CD14-positive monocyte (primary cell): ENCODE results near the gene SMR3A. TPM values are rescaled to one million over a fixed set of nuclear protein-coding genes. Genes with fewer than 3 reads are reported as not detected.

ENCODE experiments used
- DNase-seq, 3 donors: peaks; one replicate each; pipeline ENCODE4 v3.0.0-alpha.2; 2011 to 2022
- H2AFZ ChIP-seq: 2 replicates; pipeline ENCODE4 v1.6.0; 2012; ENCODE audit warnings: mild to moderate bottlenecking, low read depth, low read length, inconsistent platforms; ENCODE audit not compliant: insufficient read depth, poor library complexity, severe bottlenecking
- H3K27ac ChIP-seq, 2 donors: 1 replicate in 1 of 2; 2 replicates in 1 of 2; pipeline ENCODE4 v1.5.1; 2012 to 2013; ENCODE audit warnings: low read length in 2 of 2, control low read depth in 1 of 2, inconsistent platforms in 1 of 2, low read depth in 1 of 2, mild to moderate bottlenecking in 1 of 2
- H3K27me3 ChIP-seq, 2 donors: one replicate each; pipeline versions ENCODE4 v1.6.0 to v1.6.1; 2011 to 2013; ENCODE audit warnings: low read length in 2 of 2; ENCODE audit not compliant: control insufficient read depth in 2 of 2, insufficient read depth in 2 of 2
- H3K36me3 ChIP-seq, 2 donors: replicated peaks in 1 of 2; 1 replicate in 1 of 2; 2 replicates in 1 of 2; pipeline versions ENCODE4 v1.5.1 to v1.6.1; 2012 to 2013; ENCODE audit warnings: low read length in 2 of 2, control low read depth in 1 of 2, inconsistent platforms in 1 of 2, mild to moderate bottlenecking in 1 of 2; ENCODE audit not compliant: insufficient read depth in 2 of 2, control insufficient read depth in 1 of 2
- H3K4me1 ChIP-seq, 2 donors: 1 replicate in 1 of 2; 2 replicates in 1 of 2; pipeline versions ENCODE4 v1.5.1 to v1.6.1; 2012 to 2013; ENCODE audit warnings: low read length in 2 of 2, control low read depth in 1 of 2, inconsistent platforms in 1 of 2, mild to moderate bottlenecking in 1 of 2, moderate library complexity in 1 of 2; ENCODE audit not compliant: insufficient read depth in 2 of 2, control insufficient read depth in 1 of 2
- H3K4me2 ChIP-seq: replicated peaks from 2 replicates; pipeline ENCODE3; 2012; ENCODE audit warnings: low read length, moderate library complexity, mild to moderate bottlenecking; ENCODE audit not compliant: poor library complexity, severe bottlenecking; ENCODE audit errors: extremely low read depth
- H3K4me3 ChIP-seq, 3 experiments: fragments of 200-600 bp in 1 of 3; sonication (generic) in 1 of 3; replicated peaks in 1 of 3; 1 replicate in 2 of 3; 2 replicates in 1 of 3; pipeline ENCODE4 v1.5.1; 2011 to 2013; ENCODE audit warnings: low read length in 3 of 3, mild to moderate bottlenecking in 3 of 3, control low read depth in 2 of 3, low read depth in 2 of 3, inconsistent platforms in 1 of 3, moderate library complexity in 1 of 3
- H3K79me2 ChIP-seq: 2 replicates; pipeline ENCODE4 v1.6.0; 2012; ENCODE audit warnings: mild to moderate bottlenecking, control low read depth, inconsistent platforms, low read length, moderate library complexity; ENCODE audit not compliant: insufficient read depth
- H3K9ac ChIP-seq: 2 replicates; pipeline ENCODE4 v1.6.0; 2017; ENCODE audit warnings: low read length, mild to moderate bottlenecking; ENCODE audit not compliant: insufficient read depth, poor library complexity, severe bottlenecking
- H3K9me3 ChIP-seq, 2 donors: replicated peaks in 1 of 2; 1 replicate in 1 of 2; 2 replicates in 1 of 2; pipeline versions ENCODE4 v1.5.1 to v1.6.1; 2012 to 2013; ENCODE audit warnings: low read length in 2 of 2, control low read depth in 1 of 2; ENCODE audit not compliant: control insufficient read depth in 1 of 2, insufficient read depth in 1 of 2
- H4K20me1 ChIP-seq: 2 replicates; pipeline ENCODE4 v1.6.0; 2012; ENCODE audit warnings: mild to moderate bottlenecking, low read length, control low read depth, moderate library complexity; ENCODE audit not compliant: insufficient read depth
- H3K27ac Mint-ChIP-seq, 7 donors: one replicate each; pipeline ENCODE4 v1.8.0; 2020; ENCODE audit warnings: mild to moderate bottlenecking in 7 of 7, mixed read lengths in 7 of 7, moderate library complexity in 6 of 7, inconsistent platforms in 2 of 7
- H3K27me3 Mint-ChIP-seq, 3 donors: one replicate each; pipeline ENCODE4 v1.8.0; 2021 to 2022; ENCODE audit warnings: low read depth in 3 of 3, mild to moderate bottlenecking in 3 of 3, mixed read lengths in 3 of 3, moderate library complexity in 3 of 3, inconsistent platforms in 1 of 3
- H3K36me3 Mint-ChIP-seq, 2 donors: one replicate each; pipeline ENCODE4 v1.8.0; 2020; ENCODE audit warnings: mixed read lengths in 2 of 2, inconsistent platforms in 1 of 2, mild to moderate bottlenecking in 1 of 2
- H3K4me1 Mint-ChIP-seq: one replicate; pipeline ENCODE4 v1.8.0; 2020; ENCODE audit warnings: mild to moderate bottlenecking, mixed read lengths
- H3K4me3 Mint-ChIP-seq, 2 donors: one replicate each; pipeline ENCODE4 v1.8.0; 2020; ENCODE audit warnings: mild to moderate bottlenecking in 2 of 2, mixed read lengths in 2 of 2, moderate library complexity in 1 of 2
- H3K9me3 Mint-ChIP-seq, 7 donors: one replicate each; pipeline ENCODE4 v1.8.0; 2020 to 2022; ENCODE audit warnings: mixed read lengths in 7 of 7, mild to moderate bottlenecking in 6 of 7, moderate library complexity in 6 of 7, inconsistent platforms in 2 of 7
- CTCF ChIP-seq: fragments of 200-600 bp; IDR thresholded peaks from one replicate; pipeline ENCODE4 v1.8.0; 2022; ENCODE audit warnings: antibody characterized with exemption, mild to moderate bottlenecking
- WGBS: methylation state at CpG from one replicate; pipeline ENCODE4 v1.1.5; 2013; ENCODE audit warnings: missing lambda C conversion rate; ENCODE audit not compliant: insufficient coverage; 5-methylcytosine and 5-hydroxymethylcytosine counted together
- intact Hi-C, 2 donors: fragments of 100-400 bp; cut with micrococcal nuclease; formaldehyde crosslinking; loops; one replicate each; pipeline versions ENCODE4 v1.15.0 to v1.15.1; 2023
- polyA plus RNA-seq, 3 donors: library from polyadenylated mRNA; depleted of rRNA in 1 of 3; unstranded in 2 of 3; stranded (reverse) in 1 of 3; fragments of 300-500 nt in 2 of 3; fragments of >200 nt in 1 of 3; fragmentation: Illumina TruSeq in 2 of 3; gene quantifications; 1 replicate in 2 of 3; 2 replicates in 1 of 3; pipeline ENCODE4 v1.2.3, GENCODE V29; 2012 to 2021

The SMR3A gene
- polyA plus RNA-seq, 3 donors: not detected

DNA sequence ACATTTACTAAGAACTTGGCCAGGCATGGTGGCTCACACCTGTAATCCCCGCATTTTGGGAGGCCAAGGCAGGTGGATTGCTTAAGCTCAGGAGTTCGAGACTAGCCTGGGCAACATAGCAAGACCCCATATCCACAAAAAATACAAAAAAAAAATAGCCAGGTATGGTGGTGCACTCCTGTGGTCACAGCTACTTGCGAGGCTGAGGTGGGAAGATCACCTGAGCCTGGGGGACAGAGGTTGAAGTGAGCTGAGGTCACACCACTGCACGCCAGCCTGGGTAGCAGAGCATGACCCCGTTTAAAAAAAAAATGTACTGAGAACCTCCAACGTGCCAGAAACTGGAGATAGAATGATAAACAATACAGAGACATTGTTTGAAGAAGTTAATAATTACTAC, 45.2 kb downstream of the SMR3A start:
- Histone ChIP-seq H3K4me1 (no peaks in the 10 kb centered on the region), H3K4me2 (no peak overlapping the region), H2AFZ (no peak overlapping the region), H3K9ac (no peak overlapping the region), H3K79me2 (no peaks in the 10 kb centered on the region), H3K9me3 (no peaks in the 10 kb centered on the region), H4K20me1 (no peaks in the 10 kb centered on the region), H3K27me3 (no peaks in the 10 kb centered on the region), H3K36me3 (no peaks in the 10 kb centered on the region), H3K4me3 (no peak overlapping the region), H3K27ac (no peak overlapping the region)
- Mint-ChIP-seq H3K27ac (no peak overlapping the region), H3K4me3 (no peak overlapping the region), H3K36me3 (no peaks in the 10 kb centered on the region), H3K9me3 (peaks cover 0 to 4% (median 0%) of the 10 kb centered on the region in 7 donors), H3K27me3 (peaks cover 0 to 1% (median 0%) of the 10 kb centered on the region in 3 donors), H3K4me1 (no peaks in the 10 kb centered on the region)
- intact Hi-C loops: no loop called here
- WGBS: no CpG with 5 or more reads among the region's 6 CpGs
- TF ChIP-seq CTCF: no peak
- DNase-seq: no peak

Other genes starting within 250 kb of the SMR3A start
- gene PRR27, start 206.5 kb upstream of the SMR3A start, polyA plus RNA-seq: not detected
- gene ODAM, start 165.0 kb upstream of the SMR3A start, polyA plus RNA-seq: not detected
- not detected for gene FDCSP, start 134.6 kb upstream of the SMR3A start, polyA plus RNA-seq
- gene CSN3, start 118.2 kb upstream of the SMR3A start, polyA plus RNA-seq: not detected
- not detected for gene CABS1, start 25.8 kb upstream of the SMR3A start, polyA plus RNA-seq
- gene SMR3B, start 22.4 kb downstream of the SMR3A start, polyA plus RNA-seq: not detected
- not detected for gene OPRPN, start 37.2 kb downstream of the SMR3A start, polyA plus RNA-seq
- gene MUC7, start 111.4 kb downstream of the SMR3A start, polyA plus RNA-seq: not detected
- gene AMTN, start 157.8 kb downstream of the SMR3A start, polyA plus RNA-seq: not detected
- gene AMBN, start 231.5 kb downstream of the SMR3A start, polyA plus RNA-seq: not detected